ENCODE measurements around the gene KSR1.

DNA sequence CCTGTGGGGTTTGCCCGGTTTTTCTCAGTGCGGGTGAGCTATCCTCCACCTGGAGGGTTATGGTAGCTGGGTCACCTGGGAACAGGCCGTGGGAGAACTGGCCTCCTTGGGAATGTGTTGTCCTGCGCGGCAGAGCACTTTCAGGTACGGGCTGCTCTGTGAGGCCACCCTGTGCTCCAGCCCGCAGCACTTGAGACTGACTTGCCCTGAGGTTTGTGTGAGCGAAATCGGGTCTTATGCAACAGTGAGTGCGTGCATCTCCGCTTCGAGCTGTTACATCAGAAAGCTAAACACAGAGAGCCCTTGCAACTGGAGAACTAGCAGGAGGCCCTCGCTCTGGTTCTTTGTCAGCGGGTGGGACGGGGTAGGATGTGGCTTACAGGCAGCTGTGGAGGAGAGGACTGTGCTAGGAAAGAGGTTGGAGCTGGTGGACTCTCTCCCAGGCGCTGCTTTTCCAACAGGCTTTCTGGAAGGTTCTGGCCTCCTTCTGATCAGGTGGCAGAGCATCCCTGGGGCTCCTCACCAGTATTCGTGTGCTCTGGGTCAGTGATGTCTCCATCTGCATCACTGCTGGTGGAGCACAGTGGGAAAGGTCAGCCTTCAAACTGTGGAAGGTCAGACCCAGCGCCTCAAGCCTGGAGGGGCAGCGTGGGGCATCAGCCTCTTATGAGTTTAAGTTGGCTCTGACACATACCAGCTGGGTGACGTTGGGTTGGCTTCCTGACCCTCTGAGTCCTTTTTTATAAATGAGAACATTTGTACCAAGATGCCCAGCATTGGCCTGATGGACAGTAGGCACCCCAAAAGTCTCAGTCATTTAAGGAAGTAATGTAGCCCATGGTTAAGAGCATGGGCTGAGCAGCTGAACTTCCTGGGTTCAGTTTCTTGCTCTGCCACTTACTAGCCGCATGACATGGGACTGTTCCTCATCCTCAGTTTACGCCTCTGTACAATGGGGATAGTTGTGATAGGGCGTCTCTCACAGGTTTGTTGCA, 76.3 kb downstream of the KSR1 start:
- TF ChIP-seq, protein P1, sequence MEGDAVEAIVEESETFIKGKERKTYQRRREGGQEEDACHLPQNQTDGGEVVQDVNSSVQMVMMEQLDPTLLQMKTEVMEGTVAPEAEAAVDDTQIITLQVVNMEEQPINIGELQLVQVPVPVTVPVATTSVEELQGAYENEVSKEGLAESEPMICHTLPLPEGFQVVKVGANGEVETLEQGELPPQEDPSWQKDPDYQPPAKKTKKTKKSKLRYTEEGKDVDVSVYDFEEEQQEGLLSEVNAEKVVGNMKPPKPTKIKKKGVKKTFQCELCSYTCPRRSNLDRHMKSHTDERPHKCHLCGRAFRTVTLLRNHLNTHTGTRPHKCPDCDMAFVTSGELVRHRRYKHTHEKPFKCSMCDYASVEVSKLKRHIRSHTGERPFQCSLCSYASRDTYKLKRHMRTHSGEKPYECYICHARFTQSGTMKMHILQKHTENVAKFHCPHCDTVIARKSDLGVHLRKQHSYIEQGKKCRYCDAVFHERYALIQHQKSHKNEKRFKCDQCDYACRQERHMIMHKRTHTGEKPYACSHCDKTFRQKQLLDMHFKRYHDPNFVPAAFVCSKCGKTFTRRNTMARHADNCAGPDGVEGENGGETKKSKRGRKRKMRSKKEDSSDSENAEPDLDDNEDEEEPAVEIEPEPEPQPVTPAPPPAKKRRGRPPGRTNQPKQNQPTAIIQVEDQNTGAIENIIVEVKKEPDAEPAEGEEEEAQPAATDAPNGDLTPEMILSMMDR (IDR thresholded peaks at IDR 0.05) = no peak
- peak in 2 of 4 donors; percentile 46 to 70 for TF ChIP-seq POLR2A (IDR thresholded peaks at IDR 0.05)
- peak; percentile 88 to 92 for TF ChIP-seq POLR2AphosphoS5 (IDR thresholded peaks at IDR 0.05)

Measured in upper lobe of left lung (tissue), 4 donors.